Measurements from ENCODE around the gene STMND1.

DNA sequence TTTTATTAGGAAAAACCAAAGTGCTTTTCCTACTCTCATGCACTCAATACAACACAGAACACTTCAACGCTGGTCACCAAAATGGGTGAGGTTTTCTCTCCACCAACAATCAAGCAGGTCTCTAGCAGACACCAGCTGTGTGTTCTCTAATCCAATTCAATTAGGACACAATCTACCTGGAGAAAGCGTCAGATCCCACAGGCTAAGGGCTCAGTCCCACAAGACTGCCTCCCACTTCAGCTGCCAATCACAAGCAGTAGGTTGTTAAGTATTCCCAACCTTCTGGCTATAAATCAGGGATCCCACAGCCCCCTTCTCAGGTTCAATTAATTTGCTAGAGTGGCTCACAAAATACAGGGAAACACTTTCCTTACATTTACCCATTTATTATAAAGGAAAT, 47.7 kb downstream of the STMND1 start:
- TF ChIP-seq, protein P1, sequence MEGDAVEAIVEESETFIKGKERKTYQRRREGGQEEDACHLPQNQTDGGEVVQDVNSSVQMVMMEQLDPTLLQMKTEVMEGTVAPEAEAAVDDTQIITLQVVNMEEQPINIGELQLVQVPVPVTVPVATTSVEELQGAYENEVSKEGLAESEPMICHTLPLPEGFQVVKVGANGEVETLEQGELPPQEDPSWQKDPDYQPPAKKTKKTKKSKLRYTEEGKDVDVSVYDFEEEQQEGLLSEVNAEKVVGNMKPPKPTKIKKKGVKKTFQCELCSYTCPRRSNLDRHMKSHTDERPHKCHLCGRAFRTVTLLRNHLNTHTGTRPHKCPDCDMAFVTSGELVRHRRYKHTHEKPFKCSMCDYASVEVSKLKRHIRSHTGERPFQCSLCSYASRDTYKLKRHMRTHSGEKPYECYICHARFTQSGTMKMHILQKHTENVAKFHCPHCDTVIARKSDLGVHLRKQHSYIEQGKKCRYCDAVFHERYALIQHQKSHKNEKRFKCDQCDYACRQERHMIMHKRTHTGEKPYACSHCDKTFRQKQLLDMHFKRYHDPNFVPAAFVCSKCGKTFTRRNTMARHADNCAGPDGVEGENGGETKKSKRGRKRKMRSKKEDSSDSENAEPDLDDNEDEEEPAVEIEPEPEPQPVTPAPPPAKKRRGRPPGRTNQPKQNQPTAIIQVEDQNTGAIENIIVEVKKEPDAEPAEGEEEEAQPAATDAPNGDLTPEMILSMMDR (IDR thresholded peaks at IDR 0.05), result no peak
- no peak for TF ChIP-seq EZH2 (IDR thresholded peaks at IDR 0.05; ENCODE audit: borderline replicate concordance, insufficient read depth, low read depth, low read length, poor library complexity, severe bottlenecking)

Measured in B cell (primary cell).